NCI-H146 treated with DMSO at 0.1 percent for 48 hours (cell line): ENCODE data around the gene KRT15.
A peak's percentile ranks its signal among the peaks of the same experiment; 100 is the strongest.
"Not testable (repeated sequence)": the region's sequence is repeated elsewhere in the genome, so short reads cannot be mapped to it uniquely, and the experiment has no call there.

Experiments used
- DNase-seq: peaks from one replicate; lab custom pipeline; 2025; ENCODE audit not compliant: unreplicated experiment; lab: John Stamatoyannopoulos, UW

The KRT15 gene

DNA sequence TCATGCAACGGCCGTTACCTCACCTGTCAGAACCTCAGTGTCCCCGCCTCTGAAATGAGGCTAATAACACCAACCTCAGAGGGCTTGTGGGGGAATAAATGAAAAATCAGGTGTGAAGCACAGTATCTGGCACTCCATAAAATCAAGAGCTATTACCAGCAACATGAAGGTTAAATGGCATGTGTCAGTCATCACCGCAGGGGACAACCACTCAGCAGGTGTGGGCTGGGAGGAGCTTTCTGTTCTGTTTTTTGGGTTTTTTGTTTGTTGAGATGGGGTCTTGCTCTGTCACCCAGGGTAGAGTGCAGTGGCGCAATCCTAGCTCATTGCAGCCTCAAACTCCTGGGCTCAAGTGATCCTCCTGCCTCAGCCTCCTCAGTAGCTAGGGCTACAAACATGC lies 26.2 kb upstream of the KRT15 start:
- DNase-seq: no peak

DNA sequence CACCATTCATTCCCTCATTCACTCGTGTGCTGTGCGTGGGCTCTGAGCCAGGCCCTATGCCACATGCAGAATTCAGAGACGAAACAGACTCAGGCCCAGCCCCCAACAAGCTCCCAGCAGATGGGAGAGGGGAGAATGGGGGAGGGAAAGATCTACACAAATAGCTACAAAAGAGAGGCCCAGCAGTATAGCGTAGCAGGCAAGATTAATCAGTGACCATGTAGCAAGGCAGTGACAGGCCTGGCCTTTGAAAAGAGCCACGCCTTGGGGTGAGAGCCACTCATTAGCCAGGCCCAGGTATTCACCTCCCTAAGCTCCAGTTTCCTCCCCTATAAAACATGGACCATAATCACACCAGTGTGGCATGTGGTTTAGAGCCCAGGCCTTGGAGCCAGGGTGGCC lies 25.8 kb upstream of the KRT15 start:
- no peak for DNase-seq

DNA sequence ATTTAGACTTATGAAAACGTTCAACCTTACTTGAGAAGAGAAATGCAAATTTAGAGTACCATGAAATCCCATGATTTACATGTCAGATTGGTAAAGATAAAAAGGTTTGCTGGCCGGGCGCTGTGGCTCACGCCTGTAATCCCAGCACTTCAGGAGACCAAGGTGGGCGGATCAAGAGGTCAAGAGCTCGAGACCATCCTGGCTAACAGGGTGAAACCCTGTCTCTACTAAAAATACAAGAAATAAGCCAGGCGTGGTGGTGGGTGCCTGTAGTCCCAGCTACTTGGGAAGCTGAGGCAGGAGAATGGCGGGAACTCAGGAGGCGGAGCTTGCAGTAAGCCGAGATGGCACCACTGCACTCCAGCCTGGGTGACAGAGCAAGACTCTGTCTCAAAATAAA lies 24.1 kb upstream of the KRT15 start:
- not testable (repeated sequence) for DNase-seq

DNA sequence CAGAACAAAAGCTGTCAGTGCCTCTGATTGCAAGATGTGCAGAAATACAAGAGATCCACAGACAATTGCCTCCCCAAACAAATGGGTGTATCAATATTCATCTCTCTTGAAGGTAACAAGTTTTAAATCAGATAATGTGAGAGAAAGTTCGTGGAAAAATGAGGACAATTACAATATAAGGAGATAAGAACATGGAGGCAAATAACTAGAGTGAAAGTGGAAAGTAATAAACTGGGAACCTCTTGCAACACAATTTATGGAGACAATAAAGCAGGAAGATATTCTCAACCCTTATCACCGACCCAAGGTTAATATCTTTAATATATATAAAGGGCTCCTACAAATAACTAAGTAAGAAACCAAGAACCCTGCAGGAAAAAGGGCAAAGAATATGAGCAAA lies 23.7 kb upstream of the KRT15 start:
- DNase-seq: no peak

DNA sequence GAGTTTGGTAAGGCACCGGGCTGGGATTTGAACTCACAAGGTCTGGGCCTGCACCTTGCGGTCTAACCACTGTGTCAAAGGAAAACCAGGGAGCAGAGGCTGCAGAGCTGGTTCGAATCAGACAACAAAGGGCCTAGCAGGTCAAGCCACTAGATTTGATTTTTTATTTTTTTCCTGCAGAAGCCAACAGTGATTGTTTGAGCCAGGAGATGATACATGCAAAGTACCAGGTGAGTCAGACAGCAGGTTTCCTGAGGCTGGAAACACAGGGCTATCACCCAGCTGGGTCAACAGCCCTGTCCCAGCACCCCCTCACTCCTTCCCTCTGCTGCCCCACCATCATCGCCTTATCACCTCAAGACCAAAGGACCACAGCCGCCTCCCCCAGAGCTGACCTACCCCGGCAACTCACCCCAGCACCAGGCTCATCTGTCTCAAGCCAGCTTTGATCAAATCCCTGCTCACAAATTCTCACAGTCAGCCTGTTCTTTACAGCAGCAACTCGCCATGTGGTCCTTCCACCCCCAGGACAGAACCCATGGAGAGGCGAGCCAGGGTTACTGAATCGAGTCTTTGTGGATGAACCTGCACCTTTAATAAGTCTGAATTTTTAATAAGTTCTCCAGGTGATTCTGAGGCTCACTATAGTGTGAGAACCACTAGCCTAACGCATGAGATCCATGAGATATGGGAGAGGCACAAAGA lies 22.4 kb upstream of the KRT15 start:
- DNase-seq: peak; percentile 73

DNA sequence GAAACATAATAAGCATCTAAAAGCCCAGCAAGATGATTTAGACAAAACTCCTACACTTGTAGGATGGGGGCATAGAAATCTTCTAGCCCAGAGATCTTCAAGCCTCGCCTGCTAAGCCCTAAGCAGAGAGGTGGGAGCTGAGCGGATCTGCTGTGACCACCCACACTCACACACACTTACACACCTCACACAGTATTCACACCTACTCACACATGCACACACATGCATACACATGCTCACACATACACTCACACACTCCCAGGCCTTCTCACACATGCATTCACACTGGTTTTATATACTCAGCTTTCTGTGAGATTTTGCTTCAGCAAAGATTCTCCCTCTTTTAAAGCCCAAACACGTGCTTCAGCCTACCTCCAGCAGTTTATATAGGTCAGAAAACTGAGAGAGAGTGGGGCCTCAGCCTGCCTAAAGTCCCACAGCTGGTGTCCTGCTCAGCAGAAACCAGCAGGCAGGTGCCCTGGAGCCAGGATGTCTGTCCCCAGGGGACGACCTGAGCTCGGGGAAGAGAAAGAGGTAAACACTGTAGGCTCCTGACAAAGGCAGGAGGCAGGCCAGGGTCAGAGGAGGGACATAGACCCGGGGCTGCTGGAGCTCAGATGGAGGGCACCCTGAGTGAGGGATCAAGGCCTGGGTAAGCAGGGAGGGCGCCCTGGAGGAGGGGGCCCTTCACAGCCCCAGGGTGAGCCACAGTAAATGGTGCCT lies 21.4 kb upstream of the KRT15 start:
- peak; percentile 64 for DNase-seq

DNA sequence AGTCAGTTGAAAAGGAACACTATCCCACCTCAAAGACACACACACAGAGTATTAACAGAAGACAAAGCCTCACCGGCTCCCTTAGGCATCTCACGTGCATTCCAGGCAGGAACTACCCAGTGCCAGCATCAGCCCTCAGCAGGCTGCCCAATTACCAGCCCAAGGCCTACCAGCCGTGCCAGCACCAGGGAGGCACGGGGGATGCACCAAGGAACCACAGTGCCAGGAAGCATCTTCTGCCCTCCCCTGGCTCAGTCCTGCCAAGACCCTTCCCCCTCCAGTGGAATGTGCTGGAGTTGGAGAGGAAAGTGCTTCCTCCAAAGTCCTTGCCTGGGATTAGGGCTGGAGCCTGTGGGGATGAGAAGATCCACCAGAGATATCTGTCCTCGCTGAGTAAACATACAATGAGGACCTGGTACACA lies 20.4 kb upstream of the KRT15 start:
- DNase-seq: no peak

DNA sequence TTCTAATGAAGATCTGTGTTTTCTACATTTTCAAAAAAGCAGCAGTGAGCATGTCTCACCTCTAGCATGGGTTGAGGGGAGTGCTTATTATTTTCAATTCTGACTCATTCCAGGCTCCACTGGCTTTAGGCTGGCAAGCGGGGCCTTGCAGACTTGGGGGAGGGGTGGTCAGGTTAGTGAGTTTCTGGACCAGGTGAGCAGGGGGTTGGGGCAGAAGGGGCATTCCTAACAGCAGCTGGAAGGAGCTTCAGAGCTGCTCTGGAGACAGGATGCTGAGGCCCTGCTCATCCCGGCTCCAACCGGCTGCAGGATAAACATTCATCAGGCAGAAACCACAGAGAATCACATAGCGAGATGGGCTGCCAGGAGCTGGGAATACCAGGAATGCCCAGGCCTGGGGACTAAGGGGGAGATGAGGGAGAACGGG lies 19.9 kb upstream of the KRT15 start:
- no peak for DNase-seq

DNA sequence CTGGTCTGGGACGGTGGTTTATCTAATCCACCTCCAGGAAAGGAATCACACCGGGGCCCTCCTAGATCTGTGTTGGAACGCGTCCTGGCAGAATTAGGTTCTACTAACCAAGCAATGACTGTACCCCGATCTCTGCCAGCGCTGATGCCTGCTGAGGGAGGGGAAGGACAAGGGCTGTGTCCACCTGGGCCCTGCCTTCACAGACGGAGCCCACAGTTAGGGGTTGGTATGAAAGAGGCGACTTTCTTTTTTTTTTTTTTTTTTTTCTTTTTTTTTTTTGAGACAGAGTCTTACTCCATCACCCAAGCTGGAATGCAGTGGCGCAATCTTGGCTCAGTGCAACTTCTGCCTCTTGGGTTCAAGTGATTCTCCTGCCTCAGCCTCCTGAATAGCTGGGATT lies 19.3 kb upstream of the KRT15 start:
- no peak for DNase-seq

DNA sequence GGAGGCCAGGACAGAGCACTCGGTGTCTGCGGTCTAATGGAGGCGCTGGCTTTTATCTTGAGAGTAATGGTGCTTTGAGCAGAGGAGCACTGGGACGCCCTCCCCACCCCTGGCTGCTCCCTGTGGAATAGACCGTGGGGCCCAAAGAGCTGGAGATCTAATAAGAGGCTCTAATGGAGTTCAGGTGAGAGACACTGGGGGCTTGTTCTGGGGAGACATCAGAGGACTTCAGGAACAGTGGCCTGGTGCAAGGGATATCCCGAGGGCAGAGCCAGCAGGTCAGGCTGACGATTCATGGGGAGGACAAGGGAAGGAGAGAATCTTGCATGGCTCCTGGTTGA lies 18.9 kb upstream of the KRT15 start:
- DNase-seq: no peak

DNA sequence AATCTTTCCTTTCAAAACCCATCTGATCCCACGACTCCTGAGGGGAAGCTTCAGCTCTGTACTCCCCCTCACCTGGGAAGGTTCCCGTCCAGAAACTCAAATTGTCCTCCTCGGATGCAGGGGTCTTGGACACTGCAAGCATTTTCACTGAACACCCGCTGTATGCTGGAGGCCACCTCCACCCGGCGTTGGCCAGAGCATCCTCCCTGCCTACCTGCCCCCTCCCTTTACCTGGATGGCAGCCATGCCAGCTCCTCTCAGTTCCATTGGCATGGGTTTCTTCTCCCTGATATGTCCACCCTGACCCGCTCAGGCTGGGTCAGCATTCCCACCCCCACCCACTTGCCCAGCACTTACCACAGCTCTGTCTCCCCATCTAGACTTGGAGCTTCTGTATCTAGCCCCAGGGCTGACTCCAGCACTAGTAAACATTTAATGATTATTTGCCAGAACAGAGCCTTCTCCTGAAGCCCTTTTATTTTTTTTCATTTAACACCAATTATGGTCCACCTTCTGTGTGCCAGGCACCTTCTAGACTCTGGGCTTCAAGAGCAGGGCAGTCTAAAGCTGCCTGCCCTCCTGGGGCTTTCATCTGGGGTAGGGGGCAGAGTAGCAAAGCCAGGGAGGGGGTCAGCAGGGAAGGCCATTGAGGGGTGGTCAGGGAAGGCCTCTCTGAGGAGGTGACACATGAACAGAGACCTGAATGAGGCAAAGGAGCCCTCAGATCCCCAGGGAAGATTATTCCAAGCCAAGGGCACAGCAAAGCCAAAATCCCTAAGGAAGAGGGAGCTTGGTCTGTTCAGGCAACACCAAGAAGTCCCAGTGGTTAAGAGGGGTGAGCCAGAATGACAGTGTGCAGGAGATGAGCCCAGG lies 18.3 kb upstream of the KRT15 start:
- DNase-seq: no peak

DNA sequence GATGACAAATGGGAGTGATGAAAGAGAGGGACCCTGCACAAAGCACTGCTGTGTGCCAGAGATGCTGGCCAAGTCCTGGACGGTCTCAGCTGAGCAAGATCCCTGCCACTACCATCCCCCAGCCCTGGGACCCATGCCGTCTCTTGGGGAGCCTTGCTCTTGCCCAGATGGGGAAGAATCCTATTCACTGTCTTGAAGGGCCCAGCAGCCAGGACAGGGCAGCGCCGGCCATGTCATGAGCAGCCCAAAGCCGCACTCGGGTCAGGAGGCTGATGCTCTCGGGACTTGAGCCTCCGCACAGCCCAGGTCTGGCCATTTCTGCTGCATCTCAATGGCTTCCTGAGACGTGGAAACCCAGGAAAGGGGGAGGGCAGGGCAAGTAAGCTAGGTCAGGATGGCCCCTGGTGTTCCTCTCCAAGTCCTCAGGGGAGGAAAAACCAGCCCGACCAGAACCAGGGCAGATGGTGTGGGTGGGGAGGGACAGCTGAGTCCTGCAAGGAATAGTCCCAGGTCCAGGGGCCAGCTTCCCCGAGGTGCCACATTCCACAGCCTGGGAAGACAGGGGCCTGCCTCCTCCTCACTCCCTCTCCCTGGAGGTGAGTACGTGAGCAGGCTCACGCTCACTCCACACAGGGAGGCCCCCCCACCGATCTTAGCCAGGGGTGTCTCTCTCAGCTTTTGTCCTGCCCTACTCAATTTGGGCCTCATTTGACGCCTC lies 17.2 kb upstream of the KRT15 start:
- DNase-seq: no peak

DNA sequence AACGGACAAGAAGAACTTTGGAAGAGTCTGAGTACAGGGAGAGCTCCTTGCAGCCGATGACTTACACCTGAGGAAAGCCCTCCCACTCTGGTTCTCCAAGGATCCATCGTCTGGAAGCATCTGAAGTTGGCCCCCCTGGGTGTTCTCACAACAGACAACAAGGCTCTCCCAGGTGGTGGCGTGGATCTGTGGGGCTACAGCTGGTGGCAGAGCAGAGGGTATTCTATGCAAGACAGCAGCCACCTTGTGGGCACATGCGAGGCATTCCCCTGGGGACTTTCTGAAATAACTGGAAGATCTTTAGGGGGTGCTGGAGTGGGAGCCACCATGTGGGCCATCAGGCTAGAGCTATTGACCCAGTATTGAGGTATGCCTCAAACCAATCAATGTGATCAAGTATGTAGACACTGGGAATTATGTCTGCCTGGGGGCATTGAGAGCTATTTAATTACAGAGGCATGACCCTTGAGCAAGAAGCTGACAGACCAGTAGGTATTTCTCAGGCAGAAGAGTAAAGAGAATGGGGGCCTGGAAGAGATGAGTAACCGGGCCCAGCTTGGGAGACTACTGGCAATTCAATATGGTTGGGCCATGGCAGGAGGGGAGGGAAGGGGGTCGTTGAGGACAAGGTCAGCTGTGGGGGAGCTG lies 16.3 kb upstream of the KRT15 start:
- no peak for DNase-seq

DNA sequence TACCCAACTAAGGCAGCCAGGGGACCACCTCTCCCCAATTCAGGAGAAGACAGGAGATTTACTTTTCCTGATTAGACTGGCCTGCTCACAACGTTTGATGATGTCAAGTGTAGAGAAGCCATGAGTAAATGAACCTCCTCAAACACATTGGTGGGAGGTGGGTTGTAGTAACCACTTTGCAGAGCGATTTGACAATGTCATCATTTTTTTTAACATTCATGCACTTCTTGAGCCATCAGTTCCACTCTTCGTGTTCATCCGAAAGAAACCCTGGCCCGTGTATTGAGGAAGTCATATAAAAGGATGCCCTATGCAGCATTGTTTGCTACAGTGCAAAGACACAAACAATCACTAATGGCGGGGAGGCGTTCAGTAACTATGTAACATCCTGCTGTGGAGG lies 14.9 kb upstream of the KRT15 start:
- DNase-seq: no peak

DNA sequence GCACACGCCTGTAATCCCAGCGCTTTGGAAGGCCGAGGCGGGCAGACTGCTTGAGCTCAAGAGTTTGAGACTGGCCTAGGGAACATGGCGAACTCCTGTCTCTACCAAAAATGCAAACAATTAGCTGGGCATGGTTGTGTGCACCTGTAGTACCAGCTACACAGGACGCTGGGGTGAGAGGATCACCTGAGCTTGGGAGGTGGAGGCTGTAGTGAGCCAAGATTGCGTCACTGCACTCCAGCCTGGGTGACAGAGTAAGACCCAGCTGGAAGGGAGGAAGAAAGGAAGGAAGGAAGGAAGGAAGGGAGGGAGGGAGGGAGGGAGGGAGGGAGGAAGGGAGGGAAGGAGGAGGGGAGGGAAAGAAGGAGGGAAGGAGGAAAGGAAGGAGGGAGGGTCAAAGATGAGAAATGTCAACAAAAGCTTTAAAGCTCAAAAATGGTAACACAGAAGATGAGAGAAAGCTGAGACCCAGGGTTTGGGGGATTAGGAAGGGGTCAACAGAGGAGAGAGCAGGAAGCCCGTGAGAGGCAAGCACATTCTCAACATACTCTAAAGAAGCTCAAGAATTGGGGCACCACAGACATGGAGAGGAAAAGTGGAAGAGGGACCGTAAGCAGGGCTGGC lies 14.4 kb upstream of the KRT15 start:
- no peak for DNase-seq

DNA sequence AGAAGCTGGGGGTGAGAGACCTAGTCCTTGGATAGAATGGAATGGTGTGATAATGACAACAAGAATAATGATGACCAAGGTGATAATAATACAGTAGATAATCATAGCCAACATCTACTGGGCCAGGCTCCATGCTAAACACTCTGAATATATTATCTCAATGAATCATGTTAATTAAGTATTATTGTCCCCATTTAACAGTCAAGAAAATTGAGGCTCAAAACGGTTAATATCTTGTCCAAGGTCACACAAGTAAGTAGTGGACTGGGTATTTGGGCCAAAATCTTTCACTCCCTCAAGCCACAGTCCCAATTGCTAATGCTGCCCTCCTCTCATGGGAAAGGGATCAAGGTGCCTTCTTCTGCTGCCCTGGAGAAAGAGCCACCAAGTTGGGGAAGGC lies 13.3 kb upstream of the KRT15 start:
- DNase-seq: no peak

DNA sequence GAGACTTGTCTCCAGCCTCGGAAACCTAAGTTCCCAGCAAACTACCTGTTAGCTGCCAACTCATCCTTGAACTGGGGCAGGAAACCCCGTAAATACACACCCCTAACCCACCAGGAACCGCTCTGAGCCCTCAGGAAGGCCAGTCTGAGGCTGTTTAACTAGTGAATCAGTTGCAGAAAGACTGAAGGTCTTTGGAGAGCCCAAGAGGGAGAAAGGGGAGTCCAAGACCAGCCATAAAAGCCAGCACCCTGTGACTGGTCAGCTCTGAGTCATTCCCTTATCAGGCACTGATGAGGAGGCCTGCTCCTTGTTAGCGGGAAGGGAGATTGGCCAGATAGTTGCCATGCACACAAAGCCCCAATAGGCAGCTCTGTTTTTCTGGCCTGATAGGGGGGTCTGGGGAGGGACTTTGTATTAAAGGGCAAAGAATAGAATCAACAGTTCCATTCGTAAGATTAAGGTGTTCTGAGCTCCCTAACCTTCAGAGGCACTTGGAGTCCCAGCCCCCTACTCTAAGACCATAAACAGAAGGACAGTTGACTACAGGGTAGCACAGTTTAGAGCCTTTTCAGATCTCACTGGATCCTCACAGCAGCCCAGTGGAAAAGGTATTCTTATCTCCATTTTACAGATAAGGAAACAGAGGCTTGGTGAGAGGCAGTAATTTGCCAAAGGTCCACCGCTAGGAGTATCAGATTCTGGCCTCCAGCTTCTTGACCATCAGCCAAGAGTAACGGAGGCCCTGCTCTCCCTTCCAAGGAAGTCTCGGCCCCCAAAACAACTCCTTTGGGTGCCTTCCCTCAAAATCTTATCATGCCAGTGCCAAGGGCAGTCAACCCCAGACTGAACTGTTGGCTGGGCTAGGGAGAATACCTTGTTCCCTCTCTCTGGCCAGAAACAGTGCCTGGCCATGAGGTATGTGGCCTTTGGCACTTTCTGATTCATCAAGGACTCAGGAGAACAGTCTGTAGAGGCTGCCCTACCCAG lies 11.7 kb upstream of the KRT15 start:
- no peak for DNase-seq

DNA sequence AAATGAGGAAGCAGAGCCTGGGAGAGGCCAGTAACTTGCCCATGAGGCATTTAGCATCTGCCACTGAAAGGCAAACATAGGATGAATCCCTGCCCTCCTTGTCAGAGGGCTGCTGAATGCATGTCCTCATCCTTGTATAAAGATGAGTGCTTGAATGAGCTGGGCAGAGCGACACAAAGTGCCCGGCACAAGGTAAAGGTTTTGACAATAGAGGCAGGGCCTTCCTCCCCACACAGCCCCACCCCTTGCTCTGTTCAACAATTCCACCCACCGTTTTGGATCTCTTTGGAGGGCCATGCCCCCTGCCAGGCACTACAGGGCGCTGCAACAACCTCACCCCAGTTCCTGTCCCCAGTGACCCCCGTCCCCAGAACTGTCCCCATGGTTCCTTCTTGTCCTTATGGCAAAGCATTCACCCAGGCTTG lies 10.8 kb upstream of the KRT15 start:
- DNase-seq: no peak

DNA sequence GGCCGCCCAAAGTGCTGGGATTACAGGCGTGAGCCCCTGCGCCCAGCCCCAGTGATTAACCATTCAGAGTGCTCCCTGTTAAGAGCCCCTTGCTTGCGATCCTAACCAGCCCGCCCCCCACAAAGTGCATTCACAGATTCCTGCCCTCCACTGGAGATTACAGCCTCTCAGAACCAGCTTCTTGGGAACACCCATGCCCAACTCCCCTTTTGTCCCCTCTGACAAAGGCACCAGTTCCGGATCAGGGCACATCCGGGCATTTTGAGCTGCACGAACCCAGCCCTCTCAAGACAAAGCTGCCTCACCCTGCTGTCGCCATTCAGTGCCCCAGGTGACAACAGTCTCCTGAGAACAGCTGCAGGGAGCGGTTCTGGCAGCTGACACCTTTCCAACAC lies 10.3 kb upstream of the KRT15 start:
- peak; percentile 38 for DNase-seq
